Measurements from ENCODE around the gene CASKIN2.
A peak's percentile ranks its signal among the peaks of the same experiment; 100 is the strongest.

CASKIN2 gene

GRCh38 chr17:75547091-75547490 is 31.8 kb upstream of the CASKIN2 start:
- DNase-seq (ENCODE audit: low read depth in 1 of 2, low spot score in 1 of 2) = no peak

- no peak for DNase-seq (ENCODE audit: low read depth in 1 of 2, low spot score in 1 of 2)
Measured at GRCh38 chr17:75546181-75546580, 30.8 kb upstream of the CASKIN2 start.

GRCh38 chr17:75544250-75544649 is 28.9 kb upstream of the CASKIN2 start:
- DNase-seq (ENCODE audit: low read depth in 1 of 2, low spot score in 1 of 2) = no peak

GRCh38 chr17:75542728-75543336 is 27.5 kb upstream of the CASKIN2 start:
- DNase-seq (ENCODE audit: low read depth in 1 of 2, low spot score in 1 of 2) = no peak

GRCh38 chr17:75542229-75542628 is 26.9 kb upstream of the CASKIN2 start:
- no peak for DNase-seq (ENCODE audit: low read depth in 1 of 2, low spot score in 1 of 2)

- no peak for DNase-seq (ENCODE audit: low read depth in 1 of 2, low spot score in 1 of 2)
Measured at GRCh38 chr17:75540923-75541503, 25.7 kb upstream of the CASKIN2 start.

GRCh38 chr17:75539967-75540729 is 24.8 kb upstream of the CASKIN2 start:
- no peak for DNase-seq (ENCODE audit: low read depth in 1 of 2, low spot score in 1 of 2)

- DNase-seq (ENCODE audit: low read depth in 1 of 2, low spot score in 1 of 2) = no peak
Measured at GRCh38 chr17:75536366-75536765, 21.0 kb upstream of the CASKIN2 start.

GRCh38 chr17:75535871-75536270 is 20.5 kb upstream of the CASKIN2 start:
- no peak for DNase-seq (ENCODE audit: low read depth in 1 of 2, low spot score in 1 of 2)

- DNase-seq (ENCODE audit: low read depth in 1 of 2, low spot score in 1 of 2) = peak; percentile 18 to 34
Measured at GRCh38 chr17:75535119-75535537, 19.8 kb upstream of the CASKIN2 start.

GRCh38 chr17:75531721-75532072 is 16.4 kb upstream of the CASKIN2 start:
- no peak for DNase-seq (ENCODE audit: low read depth in 1 of 2, low spot score in 1 of 2)

- no peak for DNase-seq (ENCODE audit: low read depth in 1 of 2, low spot score in 1 of 2)
Measured at GRCh38 chr17:75530837-75531720, 15.7 kb upstream of the CASKIN2 start.

- DNase-seq (ENCODE audit: low read depth in 1 of 2, low spot score in 1 of 2) = no peak
Measured at GRCh38 chr17:75526555-75527270, 11.4 kb upstream of the CASKIN2 start.

GRCh38 chr17:75525806-75526554 is 10.6 kb upstream of the CASKIN2 start:
- DNase-seq (ENCODE audit: low read depth in 1 of 2, low spot score in 1 of 2) = no peak

- DNase-seq (ENCODE audit: low read depth in 1 of 2, low spot score in 1 of 2) = peak; percentile 59 to 60
Measured at GRCh38 chr17:75524970-75525805, 9.9 kb upstream of the CASKIN2 start, which contains the start of gene LLGL2. Gene LLGL2, plus strand, starts transcription at chr17:75525697. Its CDS starts 17,730 bp downstream, at chr17:75543427.

- no peak for DNase-seq (ENCODE audit: low read depth in 1 of 2, low spot score in 1 of 2)
Measured at GRCh38 chr17:75524269-75524969, 9.1 kb upstream of the CASKIN2 start.

GRCh38 chr17:75523647-75524046 is 8.3 kb upstream of the CASKIN2 start:
- DNase-seq (ENCODE audit: low read depth in 1 of 2, low spot score in 1 of 2) = no peak

GRCh38 chr17:75521951-75522727 is 6.8 kb upstream of the CASKIN2 start:
- DNase-seq (ENCODE audit: low read depth in 1 of 2, low spot score in 1 of 2) = no peak
